Hepatocyte (in vitro differentiated cells): ENCODE measurements around the gene XPO6. TPM values are rescaled to one million over a fixed set of nuclear protein-coding genes. Genes with fewer than 3 reads are reported as not detected.

Experiments used
- DNase-seq: peaks from one replicate; pipeline ENCODE4 v3.0.0-alpha.2; 2016; ENCODE audit warnings: low spot score
- H2AFZ ChIP-seq: fragments of 200-600 bp; sonication (generic); 2 replicates; pipeline ENCODE4 v1.6.0; 2016; ENCODE audit warnings: antibody characterized with exemption, mild to moderate bottlenecking
- H3K27ac ChIP-seq: fragments of 200-600 bp; sonication (generic); 2 replicates; pipeline ENCODE4 v1.5.1; 2016; ENCODE audit warnings: mild to moderate bottlenecking
- H3K27me3 ChIP-seq: fragments of 200-600 bp; sonication (generic); 2 replicates; pipeline ENCODE4 v1.6.1; 2016
- H3K36me3 ChIP-seq: fragments of 200-600 bp; sonication (generic); replicated peaks from 2 replicates; pipeline ENCODE4 v1.5.1; 2016; ENCODE audit warnings: low read depth; ENCODE audit not compliant: insufficient read depth
- H3K4me1 ChIP-seq: fragments of 200-600 bp; sonication (generic); 2 replicates; pipeline ENCODE4 v1.5.1; 2016; ENCODE audit warnings: mild to moderate bottlenecking, moderate library complexity; ENCODE audit not compliant: insufficient read depth
- H3K4me2 ChIP-seq: fragments of 200-600 bp; sonication (generic); 2 replicates; pipeline ENCODE4 v1.6.0; 2016
- H3K4me3 ChIP-seq: fragments of 200-600 bp; sonication (generic); 2 replicates; pipeline ENCODE4 v1.5.1; 2016; ENCODE audit warnings: mild to moderate bottlenecking
- H3K79me2 ChIP-seq: fragments of 200-600 bp; sonication (generic); 2 replicates; pipeline ENCODE4 v1.6.0; 2017; ENCODE audit warnings: mild to moderate bottlenecking
- H3K9me2 ChIP-seq: fragments of 200-600 bp; sonication (generic); replicated peaks from 2 replicates; pipeline ENCODE4 v1.6.0; 2017; ENCODE audit warnings: mild to moderate bottlenecking; ENCODE audit not compliant: insufficient read depth
- H3K9me3 ChIP-seq: fragments of 200-600 bp; sonication (generic); 2 replicates; pipeline ENCODE4 v1.5.1; 2016; ENCODE audit warnings: low read depth, mild to moderate bottlenecking
- H4K20me1 ChIP-seq: fragments of 200-600 bp; sonication (generic); 2 replicates; pipeline ENCODE4 v1.6.0; 2016; ENCODE audit warnings: mild to moderate bottlenecking; ENCODE audit not compliant: insufficient read depth, poor library complexity, severe bottlenecking
- EZH2 ChIP-seq: fragments of 200-600 bp; sonication (generic); IDR thresholded peaks from 2 replicates; pipeline ENCODE4 v1.6.1; 2016; ENCODE audit warnings: antibody characterized with exemption, mild to moderate bottlenecking, borderline replicate concordance
- EZH2phosphoT487 ChIP-seq: fragments of 200-600 bp; sonication (generic); IDR thresholded peaks from one replicate; pipeline ENCODE4 v1.6.1; 2018; ENCODE audit warnings: antibody characterized with exemption, mild to moderate bottlenecking, low read depth, moderate library complexity; ENCODE audit not compliant: unreplicated experiment, severe bottlenecking
- WGBS: methylation state at CpG from one replicate; pipeline ENCODE4 v1.1.6; 2016; ENCODE audit warnings: low lambda C conversion rate; ENCODE audit errors: missing lambda C conversion rate; 5-methylcytosine and 5-hydroxymethylcytosine counted together
- polyA plus RNA-seq: library from polyadenylated mRNA; unstranded; fragments of >200 nt; fragmentation: Nextera tagmentation; extraction: Ambion mirVana; gene quantifications from 2 replicates; pipeline ENCODE4 v1.2.1, GENCODE V29; 2016
- total RNA-seq: library from RNA; depleted of rRNA; stranded (reverse); fragments of >200 nt; gene quantifications from 2 replicates; pipeline ENCODE4 v1.2.3, GENCODE V29; 2014
- TF ChIP-seq, protein P1 (sequence below): fragments of 200-600 bp; sonication (generic); IDR thresholded peaks from 2 replicates; pipeline ENCODE4 v1.5.1; 2016; ENCODE audit warnings: antibody characterized with exemption, mild to moderate bottlenecking; ENCODE audit not compliant: poor library complexity

Gene XPO6
- total and polyA plus RNA-seq, 2 experiments from 2014 or later = 39.8 to 111 TPM

GRCh38 chr16:28172336-28172735, 39.4 kb downstream of the XPO6 start:
- Histone ChIP-seq H3K4me1 (no peaks in the 10 kb centered on the region), H3K27ac (no peak overlapping the region), H3K27me3 (no peaks in the 10 kb centered on the region), H3K4me2 (no peak overlapping the region), H3K79me2 (peaks cover 9% of the 10 kb centered on the region), H4K20me1 (no peaks in the 10 kb centered on the region), H3K36me3 (no peaks in the 10 kb centered on the region), H3K9me3 (no peaks in the 10 kb centered on the region), H2AFZ (no peak overlapping the region), H3K4me3 (no peak overlapping the region), H3K9me2 (no peaks in the 10 kb centered on the region)
- 82% methylated on average over 9 of the region's 9 CpGs for WGBS
- DNase-seq = no peak
- TF ChIP-seq, protein P1, sequence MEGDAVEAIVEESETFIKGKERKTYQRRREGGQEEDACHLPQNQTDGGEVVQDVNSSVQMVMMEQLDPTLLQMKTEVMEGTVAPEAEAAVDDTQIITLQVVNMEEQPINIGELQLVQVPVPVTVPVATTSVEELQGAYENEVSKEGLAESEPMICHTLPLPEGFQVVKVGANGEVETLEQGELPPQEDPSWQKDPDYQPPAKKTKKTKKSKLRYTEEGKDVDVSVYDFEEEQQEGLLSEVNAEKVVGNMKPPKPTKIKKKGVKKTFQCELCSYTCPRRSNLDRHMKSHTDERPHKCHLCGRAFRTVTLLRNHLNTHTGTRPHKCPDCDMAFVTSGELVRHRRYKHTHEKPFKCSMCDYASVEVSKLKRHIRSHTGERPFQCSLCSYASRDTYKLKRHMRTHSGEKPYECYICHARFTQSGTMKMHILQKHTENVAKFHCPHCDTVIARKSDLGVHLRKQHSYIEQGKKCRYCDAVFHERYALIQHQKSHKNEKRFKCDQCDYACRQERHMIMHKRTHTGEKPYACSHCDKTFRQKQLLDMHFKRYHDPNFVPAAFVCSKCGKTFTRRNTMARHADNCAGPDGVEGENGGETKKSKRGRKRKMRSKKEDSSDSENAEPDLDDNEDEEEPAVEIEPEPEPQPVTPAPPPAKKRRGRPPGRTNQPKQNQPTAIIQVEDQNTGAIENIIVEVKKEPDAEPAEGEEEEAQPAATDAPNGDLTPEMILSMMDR = no peak
- TF ChIP-seq EZH2 (no peak), EZH2phosphoT487 (no peak)

DNA sequence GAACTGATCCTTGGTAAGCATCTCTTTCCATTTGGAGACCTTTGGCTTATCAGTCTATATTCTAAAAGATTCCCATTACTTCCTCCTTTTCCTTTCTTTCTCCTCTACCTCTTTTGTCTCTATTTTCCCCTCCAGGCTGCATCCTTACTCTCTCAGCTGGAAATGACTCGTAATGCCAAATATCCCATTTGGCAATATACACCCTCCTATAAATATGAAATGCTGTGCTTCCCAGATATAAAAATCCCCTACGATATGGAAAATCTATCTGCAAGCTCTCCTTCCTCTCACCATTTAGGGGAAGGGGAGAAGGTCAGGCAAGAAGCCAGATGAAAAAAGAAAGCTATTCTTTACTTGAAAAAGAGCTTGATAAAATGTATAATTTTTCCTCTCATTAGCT, 39.9 kb downstream of the XPO6 start:
- Histone ChIP-seq H3K36me3 (no peaks in the 10 kb centered on the region), H4K20me1 (no peaks in the 10 kb centered on the region)
- WGBS = 93% methylated on average over 2 of the region's 2 CpGs

GRCh38 chr16:28168991-28169554, 42.7 kb downstream of the XPO6 start:
- no peaks in the 10 kb centered on the region for H4K20me1 ChIP-seq
- no peaks in the 10 kb centered on the region for H3K9me2 ChIP-seq
- no peaks in the 10 kb centered on the region for H3K79me2 ChIP-seq
- no peak overlapping the region for H3K4me3 ChIP-seq
- no peaks in the 10 kb centered on the region for H3K27me3 ChIP-seq
- no peaks in the 10 kb centered on the region for H3K9me3 ChIP-seq
- no peaks in the 10 kb centered on the region for H3K36me3 ChIP-seq
- no peak overlapping the region for H3K4me2 ChIP-seq
- H3K4me1 ChIP-seq = no peaks in the 10 kb centered on the region
- WGBS = 96% methylated on average over 6 of the region's 6 CpGs
- TF ChIP-seq EZH2 (no peak), EZH2phosphoT487 (no peak)
- no peak for DNase-seq
- no peak overlapping the region for H3K27ac ChIP-seq
- H2AFZ ChIP-seq = no peak overlapping the region

More for the DNA sequence above, 39.9 kb downstream of the XPO6 start:
- H3K9me3 ChIP-seq = no peaks in the 10 kb centered on the region
- H3K4me3 ChIP-seq = no peak overlapping the region
- no peaks in the 10 kb centered on the region for H3K4me1 ChIP-seq
- no peak overlapping the region for H2AFZ ChIP-seq
- H3K27ac ChIP-seq = no peak overlapping the region
- H3K9me2 ChIP-seq = no peaks in the 10 kb centered on the region
- DNase-seq = no peak
- H3K27me3 ChIP-seq = no peaks in the 10 kb centered on the region
- H3K79me2 ChIP-seq = peaks cover 4% of the 10 kb centered on the region
- H3K4me2 ChIP-seq = no peak overlapping the region
- TF ChIP-seq, protein P1 = no peak
- TF ChIP-seq EZH2 = no peak
- no peak for TF ChIP-seq EZH2phosphoT487

- Histone ChIP-seq H3K4me3 (no peak overlapping the region), H3K4me1 (no peaks in the 10 kb centered on the region), H2AFZ (no peak overlapping the region), H3K79me2 (no peaks in the 10 kb centered on the region), H3K36me3 (no peaks in the 10 kb centered on the region), H4K20me1 (no peaks in the 10 kb centered on the region), H3K9me3 (no peaks in the 10 kb centered on the region), H3K27ac (no peak overlapping the region), H3K4me2 (no peak overlapping the region), H3K9me2 (no peaks in the 10 kb centered on the region), H3K27me3 (no peaks in the 10 kb centered on the region)
- DNase-seq = no peak
- no peak for TF ChIP-seq EZH2phosphoT487
- no peak for TF ChIP-seq EZH2
- TF ChIP-seq, protein P1 = no peak
- WGBS = 100% methylated on average over 3 of the region's 3 CpGs
These were observed 44.0 kb downstream of the XPO6 start for GRCh38 chr16:28167730-28168129.
